H1 (cell line): ENCODE measurements around the gene AGTR1. TPM values are rescaled to one million over a fixed set of nuclear protein-coding genes. Genes with fewer than 3 reads are reported as not detected.
A peak's percentile ranks its signal among the peaks of the same experiment; 100 is the strongest.

Experiments used
- CTCF ChIA-PET: fragments of 300-600 bp; sonication (Branson Sonifier 250); formaldehyde crosslinking; loops from one replicate; lab custom pipeline; 2021; ENCODE audit not compliant: partially characterized antibody; lab: Charles Lee
- POLR2A ChIA-PET: fragments of 300-600 bp; sonication (Branson Sonifier 250); formaldehyde crosslinking; loops from one replicate; lab custom pipeline; 2021; ENCODE audit warnings: inconsistent platforms; ENCODE audit not compliant: partially characterized antibody; lab: Charles Lee
- DNase-seq, 2 experiments: peaks; one replicate each; pipeline versions ENCODE4 v3.0.0 to v3.0.0-alpha.2; 2010 to 2022; ENCODE audit warnings: low spot score in 2 of 2, low read depth in 1 of 2, mixed read lengths in 1 of 2
- FAIRE-seq: peaks from 2 replicates; lab custom pipeline; 2011; peaks lifted over from hg19 to GRCh38; lab: Jason Lieb, UNC
- H2AFZ ChIP-seq: 2 replicates; pipeline ENCODE4 v1.8.1; 2012; ENCODE audit warnings: low read length, inconsistent platforms
- H2AK5ac ChIP-seq: 2 replicates; pipeline ENCODE4 v1.6.1; 2013; ENCODE audit warnings: low read depth, low read length
- H2BK120ac ChIP-seq: replicated peaks from 2 replicates; pipeline ENCODE3; 2013; ENCODE audit warnings: low read depth, low read length, inconsistent platforms
- H2BK12ac ChIP-seq: 2 replicates; pipeline ENCODE4 v1.6.1; 2013; ENCODE audit warnings: low read depth, low read length
- H2BK15ac ChIP-seq: 2 replicates; pipeline ENCODE4 v1.6.1; 2013; ENCODE audit warnings: low read length
- H2BK20ac ChIP-seq: 2 replicates; pipeline ENCODE4 v1.6.1; 2013; ENCODE audit warnings: low read length
- H2BK5ac ChIP-seq: 2 replicates; pipeline ENCODE4 v1.6.1; 2013; ENCODE audit warnings: low read depth, low read length
- H3K14ac ChIP-seq: 2 replicates; pipeline ENCODE4 v1.6.1; 2013; ENCODE audit warnings: inconsistent platforms; ENCODE audit not compliant: insufficient read length
- H3K18ac ChIP-seq: 2 replicates; pipeline ENCODE4 v1.6.1; 2013; ENCODE audit warnings: low read length; ENCODE audit errors: extremely low read depth
- H3K23ac ChIP-seq: 2 replicates; pipeline ENCODE4 v1.6.1; 2013; ENCODE audit warnings: inconsistent platforms; ENCODE audit not compliant: insufficient read length
- H3K23me2 ChIP-seq: 2 replicates; pipeline ENCODE4 v1.6.1; 2013; ENCODE audit warnings: low read depth, low read length
- H3K27ac ChIP-seq: 2 replicates; pipeline ENCODE4 v1.6.1; 2011; ENCODE audit warnings: low read depth, low read length, inconsistent platforms
- H3K27me3 ChIP-seq, 4 experiments: replicated peaks in 1 of 4; 1 replicate in 1 of 4; 2 replicates in 3 of 4; pipeline versions ENCODE4 v1.6.1 to v1.8.1; 2011 to 2013; ENCODE audit warnings: low read length in 3 of 4, mild to moderate bottlenecking in 3 of 4, inconsistent platforms in 2 of 4, mixed read lengths in 2 of 4, moderate library complexity in 1 of 4; ENCODE audit not compliant: control insufficient read depth in 3 of 4, insufficient read depth in 3 of 4; ENCODE audit errors: extremely low read depth in 1 of 4
- H3K36me3 ChIP-seq, 4 experiments: 2 replicates each; pipeline versions ENCODE4 v1.6.1 to v1.8.1; 2011 to 2013; ENCODE audit warnings: mild to moderate bottlenecking in 4 of 4, low read length in 3 of 4, moderate library complexity in 2 of 4, control low read depth in 1 of 4, inconsistent platforms in 1 of 4; ENCODE audit not compliant: insufficient read depth in 4 of 4, control insufficient read depth in 2 of 4
- H3K4ac ChIP-seq: replicated peaks from 2 replicates; pipeline ENCODE3; 2013; ENCODE audit warnings: low read length, low read depth, mixed read lengths, inconsistent platforms; ENCODE audit not compliant: insufficient read length
- H3K4me1 ChIP-seq, 4 experiments: replicated peaks in 1 of 4; 1 replicate in 1 of 4; 2 replicates in 3 of 4; pipeline versions ENCODE4 v1.6.1 to v1.8.1; 2011 to 2013; ENCODE audit warnings: low read length in 3 of 4, inconsistent platforms in 2 of 4, mixed read lengths in 1 of 4; ENCODE audit not compliant: insufficient read depth in 4 of 4, control insufficient read depth in 3 of 4
- H3K4me2 ChIP-seq, 2 experiments: 2 replicates each; pipeline versions ENCODE4 v1.6.1 to v1.8.1; 2011 to 2013; ENCODE audit warnings: low read depth in 2 of 2, low read length in 2 of 2, control low read depth in 1 of 2, inconsistent platforms in 1 of 2, mild to moderate bottlenecking in 1 of 2; ENCODE audit not compliant: insufficient read depth in 1 of 2
- H3K4me3 ChIP-seq, 4 experiments: fragments of 200-600, 300-600 bp in 1 of 4; sonication (generic), shearing (Covaris generic), sonication (Bioruptor Twin) in 1 of 4; 2 replicates each; pipeline versions ENCODE4 v1.5.1 to v1.8.1; 2011 to 2016; ENCODE audit warnings: low read length in 4 of 4, low read depth in 3 of 4, control low read depth in 2 of 4, inconsistent platforms in 2 of 4, mild to moderate bottlenecking in 2 of 4, mixed read lengths in 1 of 4, moderate library complexity in 1 of 4; ENCODE audit not compliant: insufficient read depth in 2 of 4; ENCODE audit errors: extremely low read depth in 1 of 4
- H3K56ac ChIP-seq: replicated peaks from 2 replicates; pipeline ENCODE3; 2013; ENCODE audit warnings: low read depth, mild to moderate bottlenecking, mixed read lengths, low read length, inconsistent platforms; ENCODE audit not compliant: insufficient read length
- H3K79me1 ChIP-seq: 2 replicates; pipeline ENCODE4 v1.6.1; 2013; ENCODE audit warnings: low read depth, low read length, control low read depth
- H3K79me2 ChIP-seq, 2 experiments: 2 replicates each; pipeline versions ENCODE4 v1.6.1 to v1.8.1; 2012 to 2013; ENCODE audit warnings: low read length in 2 of 2, mild to moderate bottlenecking in 2 of 2, inconsistent platforms in 1 of 2; ENCODE audit not compliant: insufficient read depth in 2 of 2, control insufficient read depth in 1 of 2
- H3K9ac ChIP-seq, 4 experiments: replicated peaks in 1 of 4; 1 replicate in 1 of 4; 2 replicates in 3 of 4; pipeline versions ENCODE4 v1.6.1 to v1.8.1; 2011 to 2013; ENCODE audit warnings: low read depth in 3 of 4, low read length in 3 of 4, control low read depth in 2 of 4, mild to moderate bottlenecking in 2 of 4, moderate library complexity in 2 of 4, inconsistent platforms in 1 of 4; ENCODE audit errors: extremely low read depth in 1 of 4
- H3K9me3 ChIP-seq, 2 experiments: 2 replicates each; pipeline versions ENCODE4 v1.6.1 to v1.8.1; 2012 to 2013; ENCODE audit warnings: mild to moderate bottlenecking in 2 of 2, moderate library complexity in 2 of 2, control low read depth in 1 of 2, inconsistent platforms in 1 of 2, low read depth in 1 of 2, low read length in 1 of 2, mixed read lengths in 1 of 2; ENCODE audit not compliant: insufficient read depth in 2 of 2
- H4K20me1 ChIP-seq, 2 experiments: replicated peaks in 1 of 2; 2 replicates each; pipeline versions ENCODE3 to v1.8.1; 2011 to 2013; ENCODE audit warnings: inconsistent platforms in 2 of 2, low read length in 2 of 2, mild to moderate bottlenecking in 1 of 2; ENCODE audit not compliant: insufficient read depth in 2 of 2, control insufficient read depth in 1 of 2
- H4K5ac ChIP-seq: 2 replicates; pipeline ENCODE4 v1.6.1; 2013; ENCODE audit warnings: low read length, low read depth, mixed read lengths, inconsistent platforms; ENCODE audit not compliant: insufficient read length
- H4K8ac ChIP-seq: 2 replicates; pipeline ENCODE4 v1.8.0; 2013; ENCODE audit warnings: mild to moderate bottlenecking, moderate library complexity, low read length, inconsistent platforms; ENCODE audit not compliant: insufficient read depth; ENCODE audit errors: extremely low read depth
- H4K91ac ChIP-seq: replicated peaks from 2 replicates; pipeline ENCODE3; 2013; ENCODE audit warnings: low read length, mixed read lengths, inconsistent platforms; ENCODE audit not compliant: insufficient read length
- CEBPB ChIP-seq: IDR thresholded peaks from 2 replicates; pipeline ENCODE4 v1.6.1; 2012; ENCODE audit warnings: low read depth, low read length
- POLR2A ChIP-seq, 2 experiments: IDR thresholded peaks; 1 replicate in 1 of 2; 2 replicates in 1 of 2; pipeline ENCODE4 v1.6.1; 2011; ENCODE audit warnings: low read depth in 2 of 2, low read length in 2 of 2, mild to moderate bottlenecking in 2 of 2; ENCODE audit errors: control extremely low read depth in 1 of 2
- RXRA ChIP-seq: IDR thresholded peaks from 2 replicates; pipeline ENCODE4 v1.6.1; 2011; ENCODE audit warnings: low read depth, mild to moderate bottlenecking, low read length, moderate library complexity; ENCODE audit not compliant: insufficient read depth
- SIRT6 ChIP-seq: IDR thresholded peaks from one replicate; pipeline ENCODE4 v1.7.1; 2012; ENCODE audit warnings: low read length, inconsistent platforms
- SIX5 ChIP-seq: IDR thresholded peaks from 2 replicates; pipeline ENCODE4 v1.6.1; 2011; ENCODE audit warnings: mild to moderate bottlenecking, low read depth, low read length
- SP2 ChIP-seq: IDR thresholded peaks from 2 replicates; pipeline ENCODE4 v1.6.1; 2012; ENCODE audit warnings: mild to moderate bottlenecking, low read length, inconsistent platforms
- TAF7 ChIP-seq: optimal IDR thresholded peaks from 2 replicates; pipeline ENCODE3; 2011; ENCODE audit warnings: low read depth, mild to moderate bottlenecking, inconsistent platforms, low read length, moderate library complexity, borderline replicate concordance
- YY1 ChIP-seq: IDR thresholded peaks from 2 replicates; pipeline ENCODE4 v1.6.1; 2011; ENCODE audit warnings: low read depth, mild to moderate bottlenecking, low read length
- WGBS, 2 experiments: shearing (Covaris generic) in 1 of 2; methylation state at CpG; one replicate each; pipeline versions ENCODE4 v1.1.6 to v1.1.7; 2013 to 2015; ENCODE audit warnings: low lambda C conversion rate in 2 of 2, mixed read lengths in 2 of 2, inconsistent platforms in 1 of 2, low coverage in 1 of 2, missing lambda C conversion rate in 1 of 2; ENCODE audit not compliant: insufficient replicate concordance in 2 of 2, insufficient coverage in 1 of 2, insufficient read length in 1 of 2; ENCODE audit errors: extremely low coverage in 1 of 2, missing lambda C conversion rate in 1 of 2; 5-methylcytosine and 5-hydroxymethylcytosine counted together
- polyA plus RNA-seq, 7 experiments: library from polyadenylated mRNA; depleted of rRNA in 3 of 7; stranded (reverse) in 5 of 7; unstranded in 2 of 7; fragments of >200 nt in 5 of 7; fragments of 200-250 nt in 2 of 7; gene quantifications; 1 replicate in 5 of 7; 2 replicates in 1 of 7; 4 replicates in 1 of 7; pipeline versions ENCODE4 v1.2.1 to v1.2.3, GENCODE V29; 2011 to 2013; ENCODE audit warnings: missing spikeins in 2 of 7, mixed read lengths in 2 of 7
- total RNA-seq: library from RNA; stranded (reverse); fragmentation: NEBNext Ultra II Directional; extraction: Animal tissue kit (Norgen Biotek cat#: 25700); gene quantifications from 2 replicates; pipeline ENCODE4 v1.2.1, GENCODE V29; 2021

Gene AGTR1
- total and polyA plus RNA-seq, 2 of the 8 experiments (the other 6 are each of a cell fraction or from before 2014, with no cell fraction given) = 0.03 TPM; not detected in 1

DNA sequence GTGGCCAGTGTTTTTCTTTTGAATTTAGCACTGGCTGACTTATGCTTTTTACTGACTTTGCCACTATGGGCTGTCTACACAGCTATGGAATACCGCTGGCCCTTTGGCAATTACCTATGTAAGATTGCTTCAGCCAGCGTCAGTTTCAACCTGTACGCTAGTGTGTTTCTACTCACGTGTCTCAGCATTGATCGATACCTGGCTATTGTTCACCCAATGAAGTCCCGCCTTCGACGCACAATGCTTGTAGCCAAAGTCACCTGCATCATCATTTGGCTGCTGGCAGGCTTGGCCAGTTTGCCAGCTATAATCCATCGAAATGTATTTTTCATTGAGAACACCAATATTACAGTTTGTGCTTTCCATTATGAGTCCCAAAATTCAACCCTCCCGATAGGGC lies 43.5 kb downstream of the AGTR1 start:
- FAIRE-seq = no peak
- CTCF ChIA-PET = interaction anchor here (1.1 to 1.7 kb wide), 6 partner anchors 9 to 139 kb away, joined by 3 to 6 read pairs (median 4); no protein-coding TSS in a partner anchor

More for the DNA sequence above, 43.5 kb downstream of the AGTR1 start:
- POLR2A ChIA-PET = no interaction called here
- Histone ChIP-seq H2BK12ac (no peak overlapping the region), H2AK5ac (no peak overlapping the region), H2BK120ac (no peak overlapping the region), H4K20me1 (no peaks in the 10 kb centered on the region), H4K8ac (no peak overlapping the region), H3K14ac (no peak overlapping the region), H3K23me2 (no peaks in the 10 kb centered on the region), H2BK20ac (no peak overlapping the region), H3K4me3 (no peak overlapping the region), H2AFZ (no peak overlapping the region), H2BK15ac (no peak overlapping the region), H4K5ac (no peak overlapping the region), H3K56ac (no peak overlapping the region), H3K9me3 (no peaks in the 10 kb centered on the region), H3K79me2 (no peaks in the 10 kb centered on the region), H2BK5ac (no peak overlapping the region), H3K9ac (peak overlapping the region in 2 of 4 experiments; percentile 2 to 25; a peak in 3 of 7 replicates), H3K23ac (no peak overlapping the region), H4K91ac (no peak overlapping the region), H3K4me1 (no peaks in the 10 kb centered on the region), H3K4me2 (no peak overlapping the region), H3K27ac (no peak overlapping the region), H3K27me3 (peaks cover 0 to 2% (median 0%) of the 10 kb centered on the region in 4 experiments; a peak in 1 of 7 replicates), H3K79me1 (no peaks in the 10 kb centered on the region; the same call in 1 of the 2 replicates), H3K18ac (no peak overlapping the region), H3K36me3 (no peaks in the 10 kb centered on the region), H3K4ac (no peak overlapping the region)
- WGBS, 2 experiments = 93% methylated on average over 10 of the region's 10 CpGs; no CpG with 5 or more reads in 1 of the 2 experiments
- TF ChIP-seq YY1 (no peak), CEBPB (no peak), SIRT6 (no peak), TAF7 (no peak), SIX5 (no peak), POLR2A (IDR thresholded peaks at IDR 0.05; ENCODE audit: control extremely low read depth in 1 of 2, low read depth in 2 of 2, low read length in 2 of 2) (no peak), SP2 (no peak), RXRA (no peak)
- no peak for DNase-seq
